CD4-positive, alpha-beta T cell treated with Interferon alpha-2 for 1 hour (primary cell): ENCODE measurements around the gene TOB1.

Source experiments
- DNase-seq, 2 donors: peaks; one replicate each; pipeline ENCODE4 v3.0.0-alpha.2; 2020 to 2022

Gene TOB1, protein sequence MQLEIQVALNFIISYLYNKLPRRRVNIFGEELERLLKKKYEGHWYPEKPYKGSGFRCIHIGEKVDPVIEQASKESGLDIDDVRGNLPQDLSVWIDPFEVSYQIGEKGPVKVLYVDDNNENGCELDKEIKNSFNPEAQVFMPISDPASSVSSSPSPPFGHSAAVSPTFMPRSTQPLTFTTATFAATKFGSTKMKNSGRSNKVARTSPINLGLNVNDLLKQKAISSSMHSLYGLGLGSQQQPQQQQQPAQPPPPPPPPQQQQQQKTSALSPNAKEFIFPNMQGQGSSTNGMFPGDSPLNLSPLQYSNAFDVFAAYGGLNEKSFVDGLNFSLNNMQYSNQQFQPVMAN

DNA sequence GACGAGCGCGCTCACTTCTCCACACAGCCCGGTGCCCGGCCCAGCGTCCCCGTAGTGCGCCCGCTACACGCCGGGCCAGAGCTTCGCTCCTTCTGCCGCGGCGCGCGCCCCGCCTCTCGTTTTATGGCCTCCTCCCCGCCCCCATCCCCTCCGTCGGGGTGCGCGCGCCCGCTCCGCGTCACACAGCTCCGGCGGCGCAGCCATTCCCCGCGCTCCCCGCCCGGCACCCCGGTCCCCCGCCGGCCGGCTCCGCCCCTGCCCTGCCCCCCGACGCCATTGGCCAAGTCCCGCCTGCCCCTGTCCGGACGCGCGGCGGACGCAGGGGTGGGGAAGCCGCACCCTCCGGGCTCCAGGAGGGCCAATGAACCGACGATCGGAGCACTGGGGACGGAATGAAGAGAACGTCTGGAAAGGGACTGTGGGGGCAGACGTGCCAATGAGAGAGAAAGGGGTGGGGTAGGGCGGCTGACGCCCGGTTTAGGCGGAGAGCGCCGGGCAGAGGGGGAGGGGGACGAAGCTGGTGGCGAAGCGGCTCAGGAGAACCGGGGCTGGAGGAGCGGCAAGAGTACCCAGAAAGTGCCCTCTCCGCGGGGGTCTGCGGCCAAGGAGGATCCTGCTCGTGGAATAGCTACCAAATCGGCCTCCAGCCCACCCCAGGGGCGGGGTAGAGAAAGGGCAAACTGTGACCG lies at the start of gene TOB1:
Gene TOB1, minus strand, starts transcription at position 94 of the 689 bp plus-strand sequence. CDS start 2,337 bp downstream, outside the sequence.
- DNase-seq = peak; percentile 97 to 98

DNA sequence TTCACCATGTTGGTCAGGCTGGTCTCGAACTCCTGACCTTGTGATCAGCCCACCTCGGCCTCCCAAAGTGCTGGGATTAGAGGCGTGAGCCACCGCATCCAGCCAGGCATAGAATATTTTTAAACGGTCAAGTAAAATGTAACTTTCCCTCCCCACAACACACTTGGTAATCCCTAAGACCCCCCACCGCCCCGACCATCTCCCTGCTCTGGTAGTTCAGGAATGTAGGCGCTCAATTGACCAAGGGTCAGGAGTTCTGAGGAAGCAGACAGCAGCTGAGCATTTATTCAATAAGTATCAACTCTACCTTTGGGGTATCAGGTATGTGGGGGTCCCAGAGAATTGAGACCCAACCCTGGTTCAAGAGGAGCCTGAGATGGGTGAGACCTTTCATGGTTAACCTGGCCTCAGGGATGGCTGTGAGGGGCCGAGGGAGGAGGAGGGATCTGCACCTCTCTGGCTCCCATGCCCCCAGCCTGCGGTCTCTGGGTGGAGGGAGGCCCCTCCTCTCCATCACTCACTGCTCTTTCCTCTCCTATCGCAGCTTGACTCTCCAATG lies 48.4 kb upstream of the TOB1 start:
- no peak for DNase-seq

DNA sequence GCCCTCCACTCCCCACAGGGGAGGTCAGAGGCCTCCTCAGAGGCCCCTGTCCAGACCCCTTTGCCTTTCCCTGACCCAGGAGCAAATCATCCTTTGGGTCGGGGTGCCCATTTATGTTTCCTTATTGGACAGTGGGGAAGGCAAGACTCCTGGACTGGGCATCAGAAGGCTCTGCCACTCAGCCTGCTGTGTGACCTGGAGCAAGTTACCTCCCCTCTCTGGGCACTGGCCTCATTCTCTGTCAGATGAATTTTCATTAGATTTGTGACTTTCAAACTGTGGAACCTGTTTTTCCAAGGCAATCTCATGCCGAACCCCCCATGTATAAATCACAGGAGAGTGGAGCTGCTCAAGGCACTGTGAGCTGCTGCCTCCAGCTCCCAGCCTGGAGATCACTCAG lies 47.0 kb upstream of the TOB1 start:
- DNase-seq = no peak

- DNase-seq = no peak
These were observed 45.7 kb upstream of the TOB1 start for GRCh38 chr17:50911890-50912289.

- DNase-seq = no peak
These were observed 45.3 kb upstream of the TOB1 start for GRCh38 chr17:50911450-50911849.

DNA sequence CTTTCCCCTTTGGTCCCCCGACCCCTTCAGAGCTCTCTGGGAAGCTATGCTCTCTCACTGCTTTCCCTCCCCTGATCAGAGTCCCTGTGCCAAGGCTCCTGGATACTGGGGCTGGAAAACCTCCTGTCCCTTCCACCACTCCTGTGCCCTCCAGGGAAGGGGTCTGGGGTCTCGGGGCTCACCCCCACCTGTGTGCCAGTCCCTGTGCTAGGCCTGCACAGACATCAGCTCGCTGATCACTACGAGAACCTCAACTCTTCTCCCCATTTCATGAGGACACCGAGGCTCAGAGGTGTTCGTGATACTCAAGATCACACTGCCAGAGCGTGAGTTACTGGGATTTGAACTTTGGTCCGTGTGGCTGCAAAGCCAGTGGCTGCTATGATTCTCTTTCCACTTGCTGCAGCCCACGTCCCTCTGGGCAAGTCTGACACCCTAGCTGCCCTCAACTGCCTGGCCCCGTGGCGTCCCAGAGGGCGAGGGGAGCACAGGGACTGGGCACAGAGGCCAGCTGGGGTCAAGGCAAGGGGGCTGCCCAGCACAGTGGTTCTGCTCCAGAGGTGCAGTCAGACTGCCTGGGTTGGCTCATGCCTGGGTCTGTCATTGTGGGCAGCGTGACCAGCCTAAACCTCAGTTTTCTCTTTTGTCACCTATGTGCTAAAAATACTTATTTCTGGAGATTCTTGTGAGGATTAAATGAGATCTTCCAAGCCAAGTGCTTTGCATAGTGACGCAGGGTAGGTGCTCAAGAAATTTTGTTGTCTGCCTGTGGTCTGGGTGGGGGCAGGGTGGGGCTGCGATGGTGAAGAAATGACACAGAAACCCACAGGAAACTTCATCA lies 43.8 kb upstream of the TOB1 start:
- DNase-seq = peak; percentile 80 to 85

- DNase-seq = peak; percentile 56 to 69
These were observed 43.0 kb upstream of the TOB1 start for GRCh38 chr17:50908860-50909764.

DNA sequence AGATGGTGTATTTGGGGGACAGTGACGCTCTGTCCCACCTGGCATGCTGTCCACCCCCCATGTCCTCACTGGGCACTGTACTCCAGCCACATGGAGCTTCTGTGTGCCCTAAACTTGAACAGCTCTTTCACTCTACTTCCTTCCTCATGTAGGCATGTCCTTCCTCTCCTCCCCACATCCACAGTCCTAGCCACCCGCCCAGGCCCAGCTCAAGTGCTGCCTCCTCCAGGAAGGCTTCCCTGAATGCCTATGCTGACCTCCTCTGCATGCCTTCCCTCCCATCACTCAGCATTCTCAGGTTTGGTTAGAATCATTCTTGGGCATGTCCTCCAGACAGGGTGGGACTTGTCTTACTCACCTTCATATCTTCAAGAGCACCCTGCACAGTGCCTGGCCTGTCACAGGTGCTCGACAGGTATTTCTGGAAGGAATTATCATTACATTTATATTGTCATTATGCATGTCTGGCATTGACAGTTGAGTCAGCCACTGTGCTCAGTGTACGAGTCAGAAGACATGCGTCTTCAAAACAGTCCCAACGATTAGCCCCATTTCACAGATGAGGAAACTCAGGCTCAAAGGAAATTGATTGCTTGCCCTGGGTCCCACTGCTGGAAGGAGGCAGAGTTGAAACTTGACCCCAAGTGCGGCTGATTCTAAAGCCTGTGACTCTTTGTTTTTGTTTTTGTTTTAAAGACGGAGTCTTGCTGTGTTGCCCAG lies 42.1 kb upstream of the TOB1 start:
- no peak for DNase-seq

GRCh38 chr17:50906443-50906842 lies 40.3 kb upstream of the TOB1 start:
- DNase-seq = no peak

DNA sequence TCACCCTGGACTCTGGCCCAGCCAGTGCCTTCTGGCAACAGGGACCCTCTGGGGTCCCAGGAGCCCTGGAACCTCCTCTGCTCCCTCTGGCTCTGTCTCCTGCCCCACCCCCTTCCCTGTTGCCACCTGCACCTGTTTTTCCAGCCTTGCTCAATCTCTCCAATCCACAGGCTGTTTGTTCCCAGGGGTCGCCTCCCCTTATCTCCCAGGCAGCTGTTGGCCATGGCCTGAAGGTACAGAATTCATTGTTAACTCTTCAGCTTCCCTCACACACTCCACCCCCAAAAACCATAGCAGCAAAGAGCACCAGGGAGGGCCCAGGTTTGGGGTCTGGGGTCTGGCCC lies 39.3 kb upstream of the TOB1 start:
- no peak for DNase-seq

GRCh38 chr17:50904518-50905459 lies 38.6 kb upstream of the TOB1 start:
- no peak for DNase-seq

DNA sequence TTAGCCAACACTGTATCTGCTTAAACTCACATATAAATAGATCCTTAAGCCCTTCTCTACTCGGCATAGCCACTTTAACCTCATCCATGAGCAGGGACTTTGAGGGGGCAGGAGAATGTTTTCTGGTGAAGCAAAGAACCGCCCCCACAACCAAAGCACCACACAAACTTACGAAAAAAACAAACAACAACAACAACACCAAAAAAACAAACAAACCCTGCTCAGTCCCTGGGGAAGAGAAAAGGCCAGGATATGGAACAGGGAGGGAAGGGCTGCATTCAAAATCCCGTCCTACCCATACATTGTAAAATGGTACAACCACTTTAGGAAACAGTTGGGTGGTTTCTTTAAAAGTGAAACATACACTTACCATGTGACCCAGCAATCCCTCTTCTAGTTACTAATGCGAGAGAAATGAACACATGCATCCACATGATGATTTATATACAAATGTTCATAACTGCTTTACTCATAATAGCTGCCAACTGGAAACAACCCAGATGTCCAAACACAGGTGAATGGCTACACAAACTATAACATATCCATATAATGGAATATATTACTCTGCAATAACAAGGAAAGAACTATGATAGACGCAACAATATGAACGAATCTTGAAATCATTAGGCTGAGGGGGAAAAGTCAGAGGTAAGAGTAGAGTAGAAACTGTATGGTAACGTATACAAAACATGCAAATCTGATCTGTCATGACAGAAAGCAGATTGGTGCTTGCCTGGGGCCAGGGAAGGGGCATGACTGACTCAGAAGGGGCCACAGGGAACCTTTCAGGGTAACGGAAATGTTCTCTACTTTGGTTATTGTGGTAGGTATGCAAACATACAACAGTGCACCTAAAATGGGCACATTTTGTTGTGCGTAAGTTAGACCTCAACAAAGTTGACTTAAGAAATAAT lies 37.7 kb upstream of the TOB1 start:
- peak in 1 of 2 donors; percentile 67 for DNase-seq

- no peak for DNase-seq
These were observed 36.5 kb upstream of the TOB1 start for GRCh38 chr17:50902372-50903353.

DNA sequence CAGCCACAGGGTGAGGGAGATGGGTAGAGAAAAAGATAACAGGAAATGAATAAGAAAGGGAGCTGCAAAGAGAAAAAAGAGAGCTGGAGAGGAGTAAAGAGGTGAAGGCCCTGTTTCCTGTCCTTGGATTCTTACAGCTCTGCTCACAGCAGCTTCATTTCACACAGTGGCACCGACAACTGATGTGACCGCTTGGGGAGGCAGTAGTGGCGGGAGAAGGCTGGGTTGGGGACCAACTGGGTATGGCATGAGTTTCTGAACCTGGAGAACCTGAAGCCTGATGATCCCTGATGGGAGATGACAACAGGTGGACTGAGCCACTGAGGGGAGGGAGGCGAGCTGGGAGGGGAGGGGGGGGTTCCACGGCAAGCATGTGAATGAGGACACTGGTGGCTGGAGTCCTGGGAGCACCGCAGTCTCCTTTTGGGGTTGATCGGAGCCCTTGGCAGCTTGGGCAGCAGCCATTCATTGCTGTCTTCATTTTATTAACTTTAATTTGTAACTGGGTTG lies 34.3 kb upstream of the TOB1 start:
- DNase-seq = no peak

DNA sequence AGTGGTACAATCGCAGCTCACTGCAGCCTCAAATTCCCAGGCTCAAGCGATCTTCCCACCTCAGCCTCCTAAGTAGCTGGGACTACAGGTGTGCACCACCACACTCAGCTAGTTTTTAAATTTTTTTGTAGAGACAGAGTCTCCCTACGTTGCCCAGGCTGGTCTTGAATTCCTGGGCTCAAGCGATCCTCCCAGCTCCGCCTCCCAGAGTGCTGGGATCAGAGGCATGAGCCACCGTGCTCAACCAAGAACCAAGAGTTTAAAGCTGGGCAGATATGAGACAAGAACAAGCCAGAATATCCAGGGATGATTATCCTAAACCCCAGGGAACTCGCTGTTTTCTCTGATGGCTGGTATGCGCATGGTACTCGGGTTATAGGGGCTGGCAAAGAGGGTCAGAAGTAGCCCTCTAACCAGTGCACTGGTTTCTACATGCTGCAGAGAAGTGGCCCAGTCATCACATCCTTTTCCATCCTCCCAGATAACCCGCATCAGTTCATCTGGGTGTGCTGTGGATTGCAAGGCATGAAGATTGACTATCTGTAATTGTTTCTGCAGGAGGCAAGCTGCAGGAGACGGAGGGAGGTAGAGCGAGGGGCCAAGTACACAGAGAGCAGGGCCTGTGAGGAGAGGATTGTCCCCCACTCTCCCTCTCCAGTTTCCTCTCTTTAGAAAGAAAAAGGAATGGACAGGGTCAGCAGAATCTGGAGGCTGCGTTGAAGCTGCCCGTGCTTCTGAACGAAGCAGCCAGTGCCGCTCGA lies 33.6 kb upstream of the TOB1 start:
- DNase-seq = no peak

DNA sequence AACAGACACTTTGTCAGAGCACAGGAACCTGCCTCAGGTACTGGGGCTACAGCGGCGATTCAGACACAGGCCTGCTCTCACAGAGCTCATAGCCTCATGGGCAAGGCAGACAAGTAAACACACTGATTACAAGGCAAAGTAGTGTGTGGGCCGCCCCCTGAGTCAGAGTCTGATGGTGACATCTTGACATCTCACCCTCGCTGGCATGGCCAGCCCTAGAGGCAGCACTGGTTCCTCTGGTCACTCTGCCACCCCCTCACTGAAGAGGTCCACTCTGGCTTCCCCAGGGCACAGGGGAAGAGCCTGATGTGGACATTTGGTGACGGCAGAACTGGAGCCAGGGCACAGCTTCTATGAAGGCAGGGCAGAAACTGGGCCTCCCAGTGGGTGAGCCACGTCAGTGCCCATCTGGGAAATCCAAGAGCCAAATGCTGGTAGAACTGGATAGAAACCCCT lies 32.9 kb upstream of the TOB1 start:
- no peak for DNase-seq
